HL-60 (cell line): ENCODE measurements around the gene GLIS1.

Experiments used
- POLR2AphosphoS5 ChIP-seq: IDR thresholded peaks from 2 replicates; pipeline ENCODE4 v1.6.1; 2012; ENCODE audit warnings: low read depth
- TF ChIP-seq, protein P1 (sequence below): IDR thresholded peaks from one replicate; pipeline ENCODE4 v1.5.1; 2011; ENCODE audit warnings: low read length, control low read depth, inconsistent platforms; ENCODE audit not compliant: insufficient read depth
- TF ChIP-seq, protein P2 (sequence below): IDR thresholded peaks from 2 replicates; pipeline ENCODE4 v1.6.1; 2012; ENCODE audit warnings: low read depth; ENCODE audit not compliant: insufficient replicate concordance

DNA sequence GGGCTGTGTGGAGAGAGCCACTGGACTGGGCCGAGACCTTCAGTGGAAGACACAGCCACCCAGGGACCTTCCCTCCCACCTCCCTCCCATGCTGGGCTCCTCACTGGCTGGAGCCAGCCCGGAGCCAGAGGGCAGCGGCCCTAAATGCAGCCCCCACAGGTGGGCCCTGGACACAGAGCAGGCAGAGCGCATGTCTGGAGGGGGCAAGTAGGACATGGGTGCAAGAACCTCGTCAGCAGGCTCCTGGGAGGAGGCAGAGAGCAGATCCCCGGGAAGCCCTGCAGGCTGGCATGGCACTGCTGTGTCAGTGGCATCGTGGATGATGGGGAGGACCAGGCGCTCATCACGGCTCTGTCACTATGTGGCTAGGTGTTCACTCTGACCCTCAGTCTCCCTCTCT lies 234.1 kb downstream of the GLIS1 start:
- TF ChIP-seq, protein P1, sequence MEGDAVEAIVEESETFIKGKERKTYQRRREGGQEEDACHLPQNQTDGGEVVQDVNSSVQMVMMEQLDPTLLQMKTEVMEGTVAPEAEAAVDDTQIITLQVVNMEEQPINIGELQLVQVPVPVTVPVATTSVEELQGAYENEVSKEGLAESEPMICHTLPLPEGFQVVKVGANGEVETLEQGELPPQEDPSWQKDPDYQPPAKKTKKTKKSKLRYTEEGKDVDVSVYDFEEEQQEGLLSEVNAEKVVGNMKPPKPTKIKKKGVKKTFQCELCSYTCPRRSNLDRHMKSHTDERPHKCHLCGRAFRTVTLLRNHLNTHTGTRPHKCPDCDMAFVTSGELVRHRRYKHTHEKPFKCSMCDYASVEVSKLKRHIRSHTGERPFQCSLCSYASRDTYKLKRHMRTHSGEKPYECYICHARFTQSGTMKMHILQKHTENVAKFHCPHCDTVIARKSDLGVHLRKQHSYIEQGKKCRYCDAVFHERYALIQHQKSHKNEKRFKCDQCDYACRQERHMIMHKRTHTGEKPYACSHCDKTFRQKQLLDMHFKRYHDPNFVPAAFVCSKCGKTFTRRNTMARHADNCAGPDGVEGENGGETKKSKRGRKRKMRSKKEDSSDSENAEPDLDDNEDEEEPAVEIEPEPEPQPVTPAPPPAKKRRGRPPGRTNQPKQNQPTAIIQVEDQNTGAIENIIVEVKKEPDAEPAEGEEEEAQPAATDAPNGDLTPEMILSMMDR, result no peak
- TF ChIP-seq, protein P2, sequence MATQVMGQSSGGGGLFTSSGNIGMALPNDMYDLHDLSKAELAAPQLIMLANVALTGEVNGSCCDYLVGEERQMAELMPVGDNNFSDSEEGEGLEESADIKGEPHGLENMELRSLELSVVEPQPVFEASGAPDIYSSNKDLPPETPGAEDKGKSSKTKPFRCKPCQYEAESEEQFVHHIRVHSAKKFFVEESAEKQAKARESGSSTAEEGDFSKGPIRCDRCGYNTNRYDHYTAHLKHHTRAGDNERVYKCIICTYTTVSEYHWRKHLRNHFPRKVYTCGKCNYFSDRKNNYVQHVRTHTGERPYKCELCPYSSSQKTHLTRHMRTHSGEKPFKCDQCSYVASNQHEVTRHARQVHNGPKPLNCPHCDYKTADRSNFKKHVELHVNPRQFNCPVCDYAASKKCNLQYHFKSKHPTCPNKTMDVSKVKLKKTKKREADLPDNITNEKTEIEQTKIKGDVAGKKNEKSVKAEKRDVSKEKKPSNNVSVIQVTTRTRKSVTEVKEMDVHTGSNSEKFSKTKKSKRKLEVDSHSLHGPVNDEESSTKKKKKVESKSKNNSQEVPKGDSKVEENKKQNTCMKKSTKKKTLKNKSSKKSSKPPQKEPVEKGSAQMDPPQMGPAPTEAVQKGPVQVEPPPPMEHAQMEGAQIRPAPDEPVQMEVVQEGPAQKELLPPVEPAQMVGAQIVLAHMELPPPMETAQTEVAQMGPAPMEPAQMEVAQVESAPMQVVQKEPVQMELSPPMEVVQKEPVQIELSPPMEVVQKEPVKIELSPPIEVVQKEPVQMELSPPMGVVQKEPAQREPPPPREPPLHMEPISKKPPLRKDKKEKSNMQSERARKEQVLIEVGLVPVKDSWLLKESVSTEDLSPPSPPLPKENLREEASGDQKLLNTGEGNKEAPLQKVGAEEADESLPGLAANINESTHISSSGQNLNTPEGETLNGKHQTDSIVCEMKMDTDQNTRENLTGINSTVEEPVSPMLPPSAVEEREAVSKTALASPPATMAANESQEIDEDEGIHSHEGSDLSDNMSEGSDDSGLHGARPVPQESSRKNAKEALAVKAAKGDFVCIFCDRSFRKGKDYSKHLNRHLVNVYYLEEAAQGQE, result no peak
- TF ChIP-seq POLR2AphosphoS5, result no peak
